ENCODE results near the gene C5orf46.
"Not testable (repeated sequence)": the region's sequence is repeated elsewhere in the genome, so short reads cannot be mapped to it uniquely, and the experiment has no call there.

Gene C5orf46

DNA sequence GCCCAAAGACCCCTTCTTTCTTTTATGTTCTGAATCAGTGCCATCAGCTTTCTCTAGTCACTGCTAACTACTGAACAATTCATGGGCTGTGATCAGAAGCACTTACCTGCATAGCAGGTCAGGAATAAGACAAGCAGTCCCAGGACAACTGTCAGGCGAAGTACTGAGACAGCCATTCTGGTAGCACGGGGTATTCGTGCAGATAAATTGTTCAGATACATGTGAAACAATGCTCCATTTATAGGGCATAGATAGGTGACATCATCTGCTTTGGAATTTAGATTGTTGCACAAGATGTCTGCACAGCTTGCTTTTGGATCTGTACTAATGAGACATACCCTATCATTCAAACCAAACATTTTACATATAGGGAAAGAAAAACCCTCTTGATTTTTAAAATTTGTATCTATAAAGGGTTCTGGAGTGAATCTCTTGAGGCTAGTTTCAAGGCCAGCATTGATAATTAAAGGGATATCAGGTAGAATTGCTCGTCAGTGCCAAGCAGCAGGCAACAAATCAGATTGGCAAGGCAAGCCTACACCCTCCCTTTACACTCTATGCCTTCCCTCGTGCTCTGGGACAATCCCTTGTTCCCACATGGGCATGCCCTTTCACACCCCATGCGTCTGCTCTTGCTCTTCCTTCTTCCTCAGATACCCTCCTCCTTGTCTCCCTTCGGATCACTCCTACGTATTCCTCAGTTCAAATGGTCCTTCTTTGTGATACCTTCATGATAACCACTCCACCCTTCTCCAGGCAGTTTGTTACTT lies at the start of gene C5orf46:
TSS of gene C5orf46 (minus strand) at position 213 of the 770 bp plus-strand sequence. CDS start at position 176, 37 bp downstream.
- DNase-seq: no peak

DNA sequence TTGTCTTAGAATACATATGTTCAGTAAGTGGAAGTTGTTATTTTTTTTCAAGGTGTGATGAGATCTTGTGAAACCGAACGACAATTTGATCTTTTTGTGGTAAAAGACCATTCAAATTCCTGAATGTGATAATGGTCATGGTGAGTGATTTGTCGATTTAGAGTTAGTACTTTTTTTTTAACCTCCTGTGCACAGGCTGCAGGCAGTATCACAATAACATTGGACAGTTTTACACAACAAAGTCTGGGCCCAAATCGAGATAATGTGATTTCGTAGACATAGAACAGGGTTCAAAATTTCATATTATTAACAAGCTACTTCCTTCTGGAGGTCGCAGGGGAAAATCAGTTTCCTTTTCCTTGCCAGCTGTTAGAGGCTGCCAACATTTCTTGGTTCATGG lies 48.6 kb upstream of the C5orf46 start:
- no peak for DNase-seq

DNA sequence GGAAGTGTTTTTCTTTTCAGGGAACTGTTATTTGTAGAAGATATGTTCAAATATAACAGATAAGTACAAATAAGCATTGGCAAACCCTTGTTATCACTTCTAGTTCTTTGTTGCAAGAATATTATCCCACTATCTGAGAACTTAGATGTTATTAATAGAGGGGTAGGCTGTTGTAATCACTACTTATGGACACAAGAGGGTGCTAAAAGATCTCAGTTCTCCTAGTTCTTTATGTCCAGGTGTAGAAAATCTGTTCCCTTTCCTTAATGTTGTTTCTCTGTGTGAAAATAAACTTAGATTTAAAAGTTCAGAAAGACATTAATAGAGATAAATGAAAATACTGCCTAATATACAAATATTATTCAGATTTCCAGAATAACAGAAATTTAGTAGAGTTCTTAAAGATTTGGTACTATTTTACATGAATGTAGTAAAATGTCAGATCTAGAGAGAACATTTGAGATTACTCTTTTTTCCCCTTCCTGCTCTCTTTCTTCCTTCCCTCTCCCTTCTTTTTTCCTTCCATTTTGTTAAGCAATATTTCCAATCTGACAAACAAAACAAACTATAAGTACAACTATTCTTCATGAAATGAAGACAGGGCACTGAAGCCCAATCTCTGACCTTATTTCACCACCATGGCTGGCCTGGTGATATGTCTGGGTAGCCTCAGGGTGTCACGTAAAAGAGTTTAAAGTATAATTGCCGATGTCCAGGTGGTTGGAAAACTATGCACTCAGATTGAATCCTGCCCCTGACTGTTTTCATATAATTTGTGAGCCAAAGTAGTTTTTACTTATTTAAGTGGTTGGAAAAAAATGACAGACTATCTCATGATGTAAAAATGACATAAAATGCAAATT lies 43.6 kb upstream of the C5orf46 start:
- DNase-seq: no peak

DNA sequence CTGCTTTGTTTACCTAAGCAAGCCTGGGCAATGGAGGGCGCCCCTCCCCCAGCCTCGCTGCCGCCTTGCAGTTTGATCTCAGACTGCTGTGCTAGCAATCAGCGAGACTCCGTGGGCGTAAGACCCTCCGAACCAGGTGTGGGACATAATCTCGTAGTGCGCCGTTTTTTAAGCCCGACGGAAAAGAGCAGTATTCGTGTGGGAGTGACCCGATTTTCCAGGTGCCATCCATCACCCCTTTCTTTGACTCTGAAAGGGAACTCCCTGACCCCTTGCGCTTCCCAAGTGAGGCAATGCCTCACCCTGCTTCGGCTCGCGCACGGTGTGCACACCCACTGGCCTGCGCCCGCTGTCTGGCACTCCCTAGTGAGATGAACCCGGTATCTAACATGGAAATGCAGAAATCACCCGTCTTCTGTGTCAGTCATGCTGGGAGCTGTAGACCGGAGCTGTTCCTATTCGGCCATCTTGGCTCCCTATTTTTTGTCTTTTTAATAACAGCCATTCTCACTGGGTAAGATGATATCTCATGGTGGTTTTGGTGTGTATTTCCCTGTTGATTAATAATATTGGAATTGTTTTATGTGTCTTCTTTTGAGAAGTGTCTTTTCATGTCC lies 40.4 kb upstream of the C5orf46 start:
- DNase-seq: not testable (repeated sequence)

DNA sequence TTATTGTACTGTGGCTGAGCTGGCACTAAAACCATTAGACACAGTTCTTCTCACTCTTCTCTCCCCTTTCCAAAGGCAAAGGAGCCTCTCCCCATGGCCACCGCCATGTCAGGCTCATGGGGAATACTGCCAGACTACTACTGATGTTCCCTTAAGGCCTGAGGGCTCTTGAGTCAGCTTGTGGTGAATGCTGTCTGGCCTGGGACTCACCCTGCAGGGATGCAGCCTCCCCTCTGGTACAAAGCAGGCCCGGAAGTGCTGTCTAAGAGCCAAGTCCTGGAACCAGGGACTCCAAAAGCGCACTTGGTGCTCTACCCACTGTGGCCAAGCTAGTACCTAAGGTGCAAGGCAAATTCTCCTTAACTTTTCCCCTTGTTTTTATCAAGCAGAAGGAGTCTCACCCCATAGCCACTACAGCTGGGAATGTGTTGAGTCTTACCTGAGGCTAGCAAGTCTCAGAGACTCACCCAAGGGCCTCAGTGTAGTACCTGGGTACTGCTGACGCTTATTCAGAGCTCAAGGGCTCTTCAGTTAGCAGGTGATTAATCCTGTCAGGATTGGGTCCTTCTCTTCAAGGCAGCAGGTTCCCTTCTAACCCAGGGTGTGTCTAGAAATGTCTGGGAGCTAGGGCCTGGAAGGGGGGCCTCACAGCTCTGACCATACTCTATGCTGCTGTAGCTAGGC lies 33.2 kb upstream of the C5orf46 start:
- no peak for DNase-seq

DNA sequence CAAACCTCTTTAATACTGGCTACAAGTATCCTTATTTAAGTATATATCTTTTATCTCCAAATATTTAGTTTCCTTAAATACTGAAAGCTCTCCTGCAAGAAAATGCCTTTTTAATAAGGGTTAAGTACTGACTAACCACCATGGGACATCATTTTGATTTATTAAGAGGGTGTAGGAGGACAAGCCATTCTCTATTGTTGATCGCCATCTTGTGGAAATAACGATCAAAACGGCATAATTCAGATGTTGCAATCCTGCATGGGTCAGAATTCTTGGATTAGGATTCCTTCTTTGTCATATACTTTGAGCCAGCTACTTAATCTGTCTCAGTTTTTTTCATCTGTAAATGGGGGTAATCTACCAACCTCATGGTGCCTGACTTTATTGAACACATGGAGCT lies 28.7 kb upstream of the C5orf46 start:
- DNase-seq: no peak

DNA sequence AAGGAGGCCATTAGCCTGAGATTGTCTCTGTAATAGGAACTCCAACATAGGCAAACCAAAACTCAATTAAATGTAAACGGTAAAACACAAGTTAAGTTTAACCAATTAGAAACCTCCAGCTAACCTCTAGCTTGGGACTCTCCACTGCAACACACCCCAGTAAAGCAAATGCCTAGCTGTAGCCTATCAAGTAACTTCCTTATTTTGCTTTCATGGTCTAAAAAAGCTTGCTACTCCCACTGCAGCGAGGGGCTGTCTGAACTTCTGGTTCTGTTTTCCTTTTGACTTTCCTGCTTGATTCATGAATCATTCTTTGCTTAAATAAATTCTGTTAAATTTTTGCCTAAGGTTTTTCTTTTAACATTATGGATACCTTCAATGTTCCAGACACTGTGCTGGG lies 24.4 kb upstream of the C5orf46 start:
- DNase-seq: no peak

DNA sequence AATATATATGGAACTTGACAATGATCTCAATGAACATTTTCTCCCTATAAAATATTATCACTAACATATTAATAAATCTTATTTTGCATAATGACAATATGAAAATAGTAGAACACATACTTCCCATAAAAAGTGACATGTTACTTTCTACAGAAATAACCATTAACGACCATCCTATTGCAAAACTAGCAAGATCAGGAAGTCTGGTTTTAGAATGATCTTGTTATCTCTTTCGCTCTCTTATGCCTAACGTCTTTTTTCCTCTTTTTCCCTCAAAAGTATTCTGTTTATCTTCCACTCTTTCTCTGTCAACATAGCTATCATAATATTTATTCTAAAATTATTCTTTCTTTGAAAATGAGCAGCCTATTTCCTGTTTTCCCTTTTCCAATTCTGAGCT lies 21.6 kb upstream of the C5orf46 start:
- no peak for DNase-seq

DNA sequence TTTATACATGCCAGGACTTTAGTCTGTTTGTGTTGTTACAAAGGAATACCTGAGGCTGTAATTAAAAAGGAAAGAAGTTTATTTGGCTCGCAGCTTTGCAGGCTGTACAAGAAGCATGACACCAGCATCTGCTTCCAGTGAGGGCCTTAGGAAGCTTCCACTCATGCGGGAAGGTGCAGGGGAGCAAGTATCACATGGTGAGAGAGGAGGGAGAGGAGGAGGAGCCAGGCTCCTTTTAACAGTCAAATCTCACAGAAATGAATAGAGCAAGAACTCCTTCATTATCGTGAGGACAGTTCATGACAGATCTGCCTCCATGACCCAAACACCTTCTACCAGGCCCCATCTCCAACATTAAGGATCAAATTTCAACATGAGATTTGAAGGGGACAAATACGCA lies 18.7 kb upstream of the C5orf46 start:
- no peak for DNase-seq

DNA sequence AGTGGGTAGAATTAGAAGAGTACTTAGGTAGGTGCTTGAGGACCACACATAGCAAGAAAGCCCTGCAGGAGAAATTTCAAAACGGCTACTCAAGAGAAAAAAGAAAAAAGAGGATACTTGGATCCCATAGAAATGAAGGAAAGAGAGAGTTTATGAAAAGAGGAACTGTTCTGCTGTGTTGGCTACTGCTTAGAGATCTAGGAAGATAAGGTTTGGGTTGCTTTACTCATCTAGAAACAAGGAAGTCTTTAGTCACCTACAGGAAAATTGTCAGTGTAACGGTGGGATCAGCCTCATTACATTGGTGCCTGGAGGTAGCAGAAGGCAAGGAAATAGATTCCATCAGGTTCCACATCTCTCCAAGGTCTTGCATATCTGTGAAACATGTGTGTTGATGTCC lies 14.8 kb upstream of the C5orf46 start:
- DNase-seq: no peak

DNA sequence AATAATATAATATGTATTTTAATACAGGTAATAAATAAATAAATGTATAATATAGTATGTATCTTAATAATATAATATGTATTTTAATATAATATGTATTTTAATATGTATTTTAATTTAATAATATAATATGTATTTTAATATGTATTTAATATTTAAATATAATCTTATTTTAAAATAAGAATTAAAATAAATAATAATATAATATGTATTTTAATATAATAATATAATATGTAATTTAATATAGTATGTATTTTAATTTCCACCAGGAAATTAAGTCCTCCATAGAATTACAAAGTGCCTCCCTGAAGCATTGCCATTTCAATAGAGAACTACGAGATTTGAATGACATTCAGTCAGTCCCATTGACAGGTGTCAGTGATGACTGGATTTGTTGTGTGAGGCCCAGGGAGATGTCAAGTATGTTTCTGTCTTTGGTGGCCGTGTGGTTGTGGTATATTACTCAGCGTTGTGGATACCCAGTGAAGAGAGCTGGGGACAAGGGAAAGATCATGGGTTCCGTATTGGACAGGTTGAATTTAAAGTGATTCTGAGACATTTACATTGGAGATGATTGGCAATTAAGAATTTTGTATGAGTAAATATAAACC lies 14.2 kb upstream of the C5orf46 start:
- no peak for DNase-seq

DNA sequence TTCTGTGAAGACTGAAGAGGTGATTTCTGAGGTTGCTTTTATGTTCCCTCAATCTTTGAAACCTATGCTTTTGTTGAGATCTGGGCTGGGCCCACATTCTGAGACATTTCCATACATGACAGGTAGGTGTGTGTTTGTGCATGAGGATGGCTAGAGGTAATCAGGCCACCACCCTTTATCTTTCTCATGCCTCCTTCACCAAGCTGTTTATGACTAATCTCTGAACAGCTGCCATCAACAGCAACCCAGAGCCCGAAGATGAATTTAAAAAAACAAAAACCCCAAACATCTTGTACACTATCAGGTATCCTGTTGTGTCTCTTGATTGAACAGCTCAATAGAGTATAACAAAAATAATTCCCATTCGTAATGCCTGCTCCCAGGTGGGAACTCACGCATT lies 12.6 kb upstream of the C5orf46 start:
- DNase-seq: no peak

DNA sequence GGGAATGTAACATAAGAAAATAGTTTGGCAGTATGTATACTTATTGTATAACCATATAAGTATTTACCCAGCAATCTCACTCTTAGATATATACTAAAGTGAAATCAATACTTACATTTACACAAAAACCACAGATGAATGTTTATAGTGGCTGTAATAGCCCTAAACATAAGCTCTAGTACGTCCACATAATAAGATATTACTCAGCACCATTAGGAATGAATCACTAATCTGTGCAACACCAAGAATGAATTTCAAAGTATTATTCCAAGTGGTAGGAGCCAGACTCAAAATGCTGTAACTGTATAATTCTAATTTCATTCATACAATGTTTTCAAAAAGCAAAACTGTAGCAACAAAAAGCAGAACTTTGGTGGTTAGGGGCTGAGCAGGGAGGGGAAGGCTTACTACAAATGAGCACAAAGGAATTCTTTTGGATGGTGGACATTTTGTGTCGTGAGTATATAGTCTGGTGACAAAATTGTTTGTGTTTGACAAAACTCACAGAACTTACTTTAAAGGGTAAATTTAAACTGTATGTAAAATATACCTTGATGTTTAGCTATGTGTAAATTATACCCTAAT lies 11.9 kb upstream of the C5orf46 start:
- no peak for DNase-seq

DNA sequence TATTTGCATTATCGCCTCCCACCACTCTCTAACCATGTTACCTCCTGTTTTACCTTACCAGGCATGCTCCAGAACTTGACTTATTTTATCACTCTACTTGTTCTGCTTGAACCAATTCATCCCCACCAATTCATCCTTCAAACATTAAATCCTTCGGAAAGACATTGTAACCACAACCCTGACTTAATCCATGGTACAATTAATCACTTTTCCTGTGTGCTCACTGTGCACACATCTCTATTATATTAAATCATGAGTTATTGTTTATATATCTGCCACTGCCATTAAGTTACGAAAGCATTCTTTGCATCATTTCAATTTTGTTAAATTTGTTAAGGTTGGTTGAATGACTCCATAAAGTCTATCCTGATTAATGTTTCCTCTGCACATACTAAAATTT lies 7.4 kb upstream of the C5orf46 start:
- no peak for DNase-seq

DNA sequence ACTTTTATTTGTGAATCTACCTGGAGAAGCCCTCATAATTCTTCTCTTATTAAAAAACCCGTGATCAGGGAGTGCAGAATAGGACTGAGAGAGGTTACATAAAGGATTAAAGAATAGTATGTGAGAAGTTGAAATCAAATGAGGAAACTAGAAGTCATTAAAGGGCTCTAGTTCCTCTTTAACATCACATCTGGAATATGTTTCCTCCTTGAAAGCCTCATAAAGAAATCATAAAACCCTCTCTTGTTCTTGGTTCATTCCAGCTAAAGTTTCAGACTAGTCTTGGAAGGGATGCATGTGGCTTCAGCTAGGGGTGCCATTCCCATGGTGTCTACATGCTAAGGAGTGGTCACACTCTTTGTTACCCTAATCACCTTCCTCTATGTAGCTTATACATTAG lies 5.7 kb upstream of the C5orf46 start:
- DNase-seq: no peak

DNA sequence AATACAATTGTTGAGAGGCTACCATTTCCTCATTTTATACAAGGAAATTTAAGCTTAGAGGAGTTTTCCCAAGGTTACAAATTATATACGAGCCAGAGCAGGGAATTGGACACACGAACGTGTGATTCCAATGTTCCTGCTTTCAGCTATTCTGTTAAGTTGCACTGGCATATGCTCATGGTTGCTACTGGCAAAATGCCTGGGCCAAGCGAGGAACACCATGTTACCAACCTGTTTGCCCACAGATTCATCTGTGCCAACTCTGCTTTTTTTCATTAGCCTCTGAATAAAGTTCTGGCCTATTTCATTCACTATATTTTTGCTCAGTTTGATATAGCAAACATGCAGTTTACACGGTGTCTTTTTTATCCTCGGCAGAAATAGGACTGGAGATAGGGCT lies 5.1 kb upstream of the C5orf46 start:
- DNase-seq: no peak

DNA sequence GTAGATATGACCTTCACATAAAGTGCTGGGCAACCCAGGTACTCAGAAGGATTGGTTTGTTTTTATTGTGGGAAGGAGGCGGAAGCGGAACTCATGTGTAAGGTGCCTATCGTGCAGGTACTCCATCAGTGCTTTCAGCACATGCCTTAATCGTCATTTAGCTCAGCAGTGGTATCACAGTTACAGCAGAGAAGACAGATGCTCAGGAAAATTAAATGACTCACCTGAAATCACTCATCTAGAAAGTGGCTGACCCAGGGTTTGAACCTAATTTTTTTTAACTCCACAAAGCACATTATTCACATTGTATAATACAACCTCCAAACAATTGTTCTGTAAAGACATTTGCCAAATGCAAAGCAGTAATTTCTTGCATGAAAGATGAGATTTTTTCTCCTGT lies 2.2 kb downstream of the C5orf46 start:
- DNase-seq: no peak

DNA sequence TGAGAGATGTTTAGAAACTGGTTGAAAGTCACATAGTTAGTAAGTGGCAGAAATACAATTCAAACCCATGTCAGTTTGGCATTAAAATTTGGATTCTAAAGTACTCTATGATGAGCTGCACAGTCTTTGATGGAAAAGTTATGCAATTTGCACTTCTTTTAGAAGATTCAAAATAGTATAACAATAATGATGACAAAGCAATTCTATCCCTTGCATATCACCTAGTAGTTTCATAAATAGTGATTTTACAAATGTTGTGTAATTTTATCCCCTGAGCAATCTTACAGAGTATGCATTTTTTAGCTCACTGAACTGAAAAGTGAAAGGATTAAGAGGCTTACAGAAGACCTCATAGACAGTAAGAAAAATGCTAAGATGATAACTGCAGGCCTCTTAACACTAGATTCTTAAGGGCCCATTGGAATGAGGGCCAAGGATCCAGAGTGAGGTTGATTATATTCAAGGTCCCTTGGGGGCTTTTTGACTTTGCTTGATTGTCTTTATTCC lies 3.7 kb downstream of the C5orf46 start:
- DNase-seq: no peak

DNA sequence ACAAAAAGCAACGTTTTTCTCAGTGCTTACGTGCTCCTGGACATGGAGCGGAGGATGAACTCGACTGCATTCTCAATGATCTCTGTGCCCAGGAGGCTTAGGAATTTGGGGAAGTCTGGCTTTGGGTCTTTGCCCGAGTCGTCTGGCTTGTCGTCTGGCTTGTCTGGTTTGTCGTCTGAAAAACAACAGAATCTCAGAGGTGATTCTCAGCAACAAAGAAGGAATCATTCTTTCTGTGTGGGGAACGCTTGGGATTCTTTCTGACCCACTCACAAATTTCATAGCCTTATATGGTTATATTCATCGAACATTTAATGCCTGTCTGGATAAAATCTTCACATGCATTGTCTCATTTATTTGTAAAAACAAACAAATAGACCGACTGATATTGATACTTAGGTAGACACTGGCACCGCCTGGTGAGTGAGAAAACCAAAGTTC lies 4.7 kb downstream of the C5orf46 start:
- no peak for DNase-seq

DNA sequence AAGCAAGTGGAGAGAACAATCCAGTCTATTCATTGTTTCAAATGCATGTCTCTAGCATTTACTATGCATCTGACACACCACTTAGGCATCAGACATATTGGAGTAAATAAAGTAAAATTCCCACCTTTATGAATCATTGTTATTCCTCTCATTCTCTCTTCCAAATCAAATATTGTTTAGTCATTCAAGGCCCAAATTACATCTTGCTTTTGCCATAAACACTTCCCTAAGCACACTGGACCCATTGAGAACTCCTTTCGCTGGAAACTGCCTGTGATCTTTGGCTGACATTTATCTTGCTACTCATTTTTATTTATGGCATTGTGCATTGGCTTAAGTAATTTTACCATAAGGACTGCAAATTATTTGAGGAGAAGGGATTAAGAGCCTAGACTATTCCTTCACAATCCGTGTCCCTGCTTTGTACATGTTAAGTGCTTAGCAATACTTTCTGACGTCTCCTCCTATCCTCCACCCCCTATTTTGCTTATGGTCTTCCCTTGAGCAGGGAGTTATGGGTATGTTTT lies 7.4 kb downstream of the C5orf46 start:
- no peak for DNase-seq

DNA sequence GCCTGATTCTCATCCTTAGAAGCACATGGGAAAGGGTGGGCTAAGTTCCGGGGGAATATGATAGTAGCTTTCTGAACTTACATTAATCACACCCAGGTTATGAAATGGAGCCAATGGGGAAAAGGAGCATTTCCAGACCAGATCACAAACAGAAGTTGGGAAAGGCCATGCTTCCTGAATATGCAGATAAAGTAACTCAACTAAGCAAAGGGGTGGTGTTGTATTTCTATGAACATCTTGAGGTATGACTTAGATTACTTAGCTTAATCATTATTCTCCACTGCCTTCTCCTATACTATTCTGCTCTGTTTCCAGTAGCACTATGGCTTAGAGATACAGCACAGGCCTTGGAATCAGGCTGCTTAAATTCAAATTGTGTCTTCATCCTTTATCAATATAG lies 10.5 kb downstream of the C5orf46 start:
- no peak for DNase-seq

DNA sequence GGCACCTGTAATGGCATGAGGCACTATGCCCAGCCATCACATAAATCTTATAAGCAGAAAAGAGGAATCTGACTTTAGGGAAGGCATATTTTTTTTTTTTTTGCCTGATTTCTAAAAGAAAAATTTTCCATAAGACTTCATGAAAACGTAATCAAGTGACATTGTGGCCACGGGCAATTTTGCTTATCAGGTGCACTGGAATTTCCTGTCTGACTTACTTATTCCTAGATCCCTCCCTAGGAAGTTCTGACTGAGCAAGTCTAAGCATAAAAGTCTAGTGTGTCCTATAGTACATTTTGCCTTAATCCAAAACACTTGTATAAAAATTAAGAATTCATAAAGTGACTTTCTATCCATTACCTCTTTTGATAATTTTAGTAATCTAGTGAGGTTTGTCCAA lies 12.5 kb downstream of the C5orf46 start:
- DNase-seq: no peak

Measured in activated CD4-positive, alpha-beta T cell treated with anti-CD3 and anti-CD28 coated beads for 48 hours (primary cell).